Measurements from ENCODE around the gene EPB41. TPM values are rescaled to one million over a fixed set of nuclear protein-coding genes. Genes with fewer than 3 reads are reported as not detected.

EPB41 gene
- total and polyA plus RNA-seq, 2 of the 8 experiments (the other 6 are each of a cell fraction or from before 2014, with no cell fraction given), result 36.7 to 109 TPM

- TF ChIP-seq CHD2 (IDR thresholded peaks at IDR 0.05; ENCODE audit: low read length) (no peak), TAF1 (IDR thresholded peaks at IDR 0.05; ENCODE audit: low read depth, low read length) (no peak), HDAC6 (IDR thresholded peaks at IDR 0.05; ENCODE audit: low read depth, low read length) (no peak), POU5F1 (IDR thresholded peaks at IDR 0.05; ENCODE audit: low read depth, low read length) (no peak), SIX5 (IDR thresholded peaks at IDR 0.05; ENCODE audit: low read depth, low read length) (no peak), BRCA1 (IDR thresholded peaks at IDR 0.05; ENCODE audit: low read depth, low read length) (no peak), TEAD4 (IDR thresholded peaks at IDR 0.05; ENCODE audit: low read depth, low read length) (no peak), EP300 (IDR thresholded peaks at IDR 0.05; ENCODE audit: borderline replicate concordance in 1 of 2, low read depth in 2 of 2, low read length in 2 of 2) (no peak), ASH2L (IDR thresholded peaks at IDR 0.05; ENCODE audit: low read length) (no peak), KDM4A (IDR thresholded peaks at IDR 0.05; ENCODE audit: low read depth, low read length, severe bottlenecking) (no peak), KDM5A (IDR thresholded peaks at IDR 0.05; ENCODE audit: low read length) (no peak), NRF1 (IDR thresholded peaks at IDR 0.05; ENCODE audit: low read depth, low read length) (no peak), JUND (IDR thresholded peaks at IDR 0.05; ENCODE audit: low read length) (no peak), FOSL1 (IDR thresholded peaks at IDR 0.05; ENCODE audit: insufficient read depth, low read depth, low read length) (no peak), SRF (IDR thresholded peaks at IDR 0.05; ENCODE audit: low read depth, low read length) (no peak), SP1 (IDR thresholded peaks at IDR 0.05; ENCODE audit: low read depth, low read length) (no peak)
- no peaks in the 10 kb centered on the region for H3K79me1 ChIP-seq (ENCODE audit: low read depth, low read length)
- H4K20me1 ChIP-seq (replicated peaks in 1 of 2; ENCODE audit: control insufficient read depth in 1 of 2, insufficient read depth in 2 of 2, low read length in 2 of 2), result no peaks in the 10 kb centered on the region
- H4K5ac ChIP-seq (ENCODE audit: insufficient read length, low read depth, low read length), result no peak overlapping the region
- H3K4me2 ChIP-seq (ENCODE audit: insufficient read depth in 1 of 2, low read depth in 2 of 2, low read length in 2 of 2), result no peak overlapping the region
- ChIA-PET POLR2A (ENCODE audit: partially characterized antibody) (interaction anchor here (0.8 kb wide), 1 partner anchor 11 kb away, joined by 4 read pairs; no protein-coding TSS in a partner anchor), CTCF (ENCODE audit: partially characterized antibody) (interaction anchor here (0.5 to 2.1 kb wide), 5 partner anchors 16 to 668 kb away, joined by 3 to 12 read pairs (median 5); no protein-coding TSS in a partner anchor)
- FAIRE-seq (no peak), DNase-seq (ENCODE audit: low read depth in 1 of 2, low spot score in 2 of 2) (no peak)
- H3K4ac ChIP-seq (replicated peaks; ENCODE audit: insufficient read length, low read depth, low read length), result no peak overlapping the region
- no peak overlapping the region for H4K91ac ChIP-seq (replicated peaks; ENCODE audit: insufficient read length, low read length)
- H3K27me3 ChIP-seq (replicated peaks in 1 of 4; ENCODE audit: control insufficient read depth in 3 of 4, extremely low read depth in 1 of 4, insufficient read depth in 3 of 4, low read length in 3 of 4), result no peaks in the 10 kb centered on the region
- no peak overlapping the region for H3K9ac ChIP-seq (replicated peaks in 1 of 4; ENCODE audit: extremely low read depth in 1 of 4, low read depth in 3 of 4, low read length in 3 of 4)
- no peak overlapping the region for H2BK15ac ChIP-seq (ENCODE audit: low read length)
- H3K4me3 ChIP-seq (ENCODE audit: extremely low read depth in 1 of 4, insufficient read depth in 2 of 4, low read depth in 3 of 4, low read length in 4 of 4), result no peak overlapping the region
- H3K4me1 ChIP-seq (replicated peaks in 1 of 4; ENCODE audit: control insufficient read depth in 3 of 4, insufficient read depth in 4 of 4, low read length in 3 of 4), result peaks cover 0 to 7% (median 1%) of the 10 kb centered on the region in 4 experiments; a peak in 2 of 7 replicates
- H3K23ac ChIP-seq (ENCODE audit: insufficient read length), result no peak overlapping the region
- WGBS, 2 experiments (ENCODE audit: extremely low coverage in 1 of 2, insufficient coverage in 1 of 2, insufficient read length in 1 of 2, insufficient replicate concordance in 2 of 2, low coverage in 1 of 2, low lambda C conversion rate in 2 of 2, missing lambda C conversion rate in 1 of 2), result 83% methylated on average over 1 of the region's 1 CpG; no CpG with 5 or more reads in 1 of the 2 experiments
- H2BK12ac ChIP-seq (ENCODE audit: low read depth, low read length), result no peak overlapping the region
- H2BK120ac ChIP-seq (replicated peaks; ENCODE audit: low read depth, low read length), result no peak overlapping the region
- no peaks in the 10 kb centered on the region for H3K23me2 ChIP-seq (ENCODE audit: low read depth, low read length)
- H2AK5ac ChIP-seq (ENCODE audit: low read depth, low read length), result no peak overlapping the region
- H4K8ac ChIP-seq (ENCODE audit: extremely low read depth, insufficient read depth, low read length), result no peak overlapping the region
- peaks cover 2 to 14% (median 6%) of the 10 kb centered on the region in 4 experiments; a peak in 7 of 8 replicates for H3K36me3 ChIP-seq (ENCODE audit: control insufficient read depth in 2 of 4, insufficient read depth in 4 of 4, low read length in 3 of 4)
- no peaks in the 10 kb centered on the region for H3K79me2 ChIP-seq (ENCODE audit: control insufficient read depth in 1 of 2, insufficient read depth in 2 of 2, low read length in 2 of 2)
- H2BK5ac ChIP-seq (ENCODE audit: low read depth, low read length), result no peak overlapping the region
- H3K56ac ChIP-seq (replicated peaks; ENCODE audit: insufficient read length, low read depth, low read length), result no peak overlapping the region
- no peak overlapping the region for H3K18ac ChIP-seq (ENCODE audit: extremely low read depth, low read length)
- H3K14ac ChIP-seq (ENCODE audit: insufficient read length), result no peak overlapping the region
- no peaks in the 10 kb centered on the region for H3K9me3 ChIP-seq (ENCODE audit: insufficient read depth in 2 of 2, low read depth in 1 of 2, low read length in 1 of 2)
- no peak overlapping the region for H2AFZ ChIP-seq (ENCODE audit: low read length)
- H3K27ac ChIP-seq (ENCODE audit: low read depth, low read length), result no peak overlapping the region
- H2BK20ac ChIP-seq (ENCODE audit: low read length), result no peak overlapping the region
Observed at GRCh38 chr1:29100487-29100886, 186.1 kb downstream of the EPB41 start.
